Endothelial cell of umbilical vein (primary cell): ENCODE measurements around the gene SRGAP1. TPM values are rescaled to one million over a fixed set of nuclear protein-coding genes. Genes with fewer than 3 reads are reported as not detected.
A peak's percentile ranks its signal among the peaks of the same experiment; 100 is the strongest.

Experiments used
- BruUV-seq: library from RNA; stranded (reverse); fragments of 400-500 nt; replicated peaks from 2 replicates; lab custom pipeline; 2021; lab: Mats Ljungman, UMichigan
- CTCF ChIA-PET: fragments of 300-600, 350-600 bp; sonication (Branson Sonifier 250); formaldehyde crosslinking; loops from one replicate; lab custom pipeline; 2021; ENCODE audit warnings: antibody characterized with exemption, inconsistent platforms; lab: Charles Lee
- POLR2A ChIA-PET: fragments of 300-600, 350-600 bp; sonication (Branson Sonifier 250); formaldehyde crosslinking; loops from one replicate; lab custom pipeline; 2021; ENCODE audit warnings: antibody characterized with exemption, inconsistent platforms; lab: Charles Lee
- DNase-seq: peaks from one replicate; pipeline ENCODE4 v3.0.0-alpha.2; 2011; ENCODE audit warnings: low read depth, low spot score
- FAIRE-seq: peaks from 2 replicates; lab custom pipeline; 2011; peaks lifted over from hg19 to GRCh38; lab: Jason Lieb, UNC
- H2AFZ ChIP-seq: 2 replicates; pipeline ENCODE4 v1.6.0; 2012; ENCODE audit warnings: low read depth, low read length, control low read depth, inconsistent platforms
- H3K27ac ChIP-seq: 2 replicates; pipeline ENCODE4 v1.5.1; 2011; ENCODE audit warnings: low read depth, mild to moderate bottlenecking, control low read depth, low read length, moderate library complexity; ENCODE audit not compliant: insufficient read depth
- H3K27me3 ChIP-seq, 2 experiments: 2 replicates each; pipeline versions ENCODE4 v1.6.0 to v1.6.1; 2011; ENCODE audit warnings: low read length in 2 of 2, mixed read lengths in 1 of 2; ENCODE audit not compliant: control insufficient read depth in 2 of 2, insufficient read depth in 2 of 2
- H3K36me3 ChIP-seq, 2 experiments: 2 replicates in 1 of 2; 3 replicates in 1 of 2; pipeline ENCODE4 v1.5.1; 2011; ENCODE audit warnings: low read length in 2 of 2, mild to moderate bottlenecking in 1 of 2, moderate library complexity in 1 of 2; ENCODE audit not compliant: control insufficient read depth in 2 of 2, insufficient read depth in 2 of 2; ENCODE audit errors: extremely low read depth in 1 of 2
- H3K4me1 ChIP-seq: 3 replicates; pipeline ENCODE4 v1.5.1; 2011; ENCODE audit warnings: mild to moderate bottlenecking, low read length; ENCODE audit not compliant: control insufficient read depth, insufficient read depth; ENCODE audit errors: extremely low read depth
- H3K4me2 ChIP-seq: 2 replicates; pipeline ENCODE4 v1.6.1; 2011; ENCODE audit warnings: low read length, control low read depth, mixed read lengths; ENCODE audit not compliant: insufficient read depth
- H3K4me3 ChIP-seq, 3 experiments: fragments of 200-600 bp in 1 of 3; sonication (generic), shearing (Covaris generic) in 1 of 3; replicated peaks in 1 of 3; 2 replicates each; pipeline ENCODE4 v1.5.1; 2011 to 2016; ENCODE audit warnings: control low read depth in 3 of 3, low read length in 3 of 3, mild to moderate bottlenecking in 2 of 3, inconsistent platforms in 1 of 3, low read depth in 1 of 3, moderate library complexity in 1 of 3; ENCODE audit not compliant: insufficient read depth in 1 of 3
- H3K79me2 ChIP-seq: 2 replicates; pipeline ENCODE4 v1.6.0; 2012; ENCODE audit warnings: low read length, inconsistent platforms; ENCODE audit not compliant: control insufficient read depth, insufficient read depth
- H3K9ac ChIP-seq: replicated peaks from 2 replicates; pipeline ENCODE3; 2011; ENCODE audit warnings: low read length, control low read depth; ENCODE audit not compliant: insufficient read depth; ENCODE audit errors: extremely low read depth
- H3K9me1 ChIP-seq: replicated peaks from 3 replicates; pipeline ENCODE4 v1.6.0; 2011; ENCODE audit warnings: mild to moderate bottlenecking, low read length; ENCODE audit not compliant: control insufficient read depth, insufficient read depth; ENCODE audit errors: extremely low read depth
- H3K9me3 ChIP-seq: replicated peaks from 2 replicates; pipeline ENCODE4 v1.5.1; 2012; ENCODE audit warnings: low read length, inconsistent platforms; ENCODE audit not compliant: control insufficient read depth, insufficient read depth
- H4K20me1 ChIP-seq: replicated peaks from 2 replicates; pipeline ENCODE3; 2011; ENCODE audit warnings: mild to moderate bottlenecking, low read length; ENCODE audit not compliant: control insufficient read depth, insufficient read depth; ENCODE audit errors: extremely low read depth
- CTCF ChIP-seq, 2 donors: IDR thresholded peaks; 1 replicate in 1 of 2; 2 replicates in 1 of 2; pipeline ENCODE4 v1.5.1; 2011; ENCODE audit warnings: low read length in 2 of 2, mild to moderate bottlenecking in 2 of 2, moderate library complexity in 2 of 2, control low read depth in 1 of 2, inconsistent platforms in 1 of 2, low read depth in 1 of 2; ENCODE audit not compliant: insufficient read depth in 1 of 2; ENCODE audit errors: extremely low read depth in 1 of 2
- EZH2 ChIP-seq: IDR thresholded peaks from 2 replicates; pipeline ENCODE4 v1.6.1; 2012; ENCODE audit warnings: borderline replicate concordance, low read depth, mild to moderate bottlenecking, moderate library complexity, low read length, inconsistent platforms; ENCODE audit not compliant: severe bottlenecking
- FOS ChIP-seq: IDR thresholded peaks from 2 replicates; pipeline ENCODE4 v1.6.1; 2011; ENCODE audit warnings: mild to moderate bottlenecking, low read length, moderate library complexity, borderline replicate concordance; ENCODE audit not compliant: insufficient read depth
- GATA2 ChIP-seq: IDR thresholded peaks from 2 replicates; pipeline ENCODE4 v1.7.0; 2011; ENCODE audit warnings: low read depth, mild to moderate bottlenecking, moderate library complexity, mixed read lengths, low read length; ENCODE audit not compliant: insufficient read length, insufficient read depth
- JUN ChIP-seq: IDR thresholded peaks from 2 replicates; pipeline ENCODE4 v1.6.1; 2011; ENCODE audit warnings: borderline replicate concordance, low read depth; ENCODE audit not compliant: insufficient read length, insufficient read depth
- MYC ChIP-seq: IDR thresholded peaks from one replicate; pipeline ENCODE4 v1.6.1; 2011; ENCODE audit warnings: mild to moderate bottlenecking, low read depth, low read length
- POLR2A ChIP-seq: IDR thresholded peaks from 2 replicates; pipeline ENCODE4 v1.6.1; 2012; ENCODE audit warnings: low read depth, mild to moderate bottlenecking, control low read depth, low read length
- POLR2AphosphoS5 ChIP-seq: IDR thresholded peaks from 2 replicates; pipeline ENCODE4 v1.6.1; 2012; ENCODE audit warnings: low read depth, mild to moderate bottlenecking, control low read depth, low read length, moderate library complexity; ENCODE audit not compliant: insufficient read depth
- dilution Hi-C: fragments of 300-500 bp; cut with MboI; formaldehyde crosslinking; loops from one replicate; pipeline ENCODE4 v1.15.0; 2019; ENCODE audit warnings: low sequenced_read_pairs; ENCODE audit not compliant: extremely low pct_ligation_motif_present
- intact Hi-C: fragments of 100-400 bp; cut with micrococcal nuclease; formaldehyde crosslinking; loops from one replicate; pipeline ENCODE4 v1.10.0; 2022
- polyA plus RNA-seq, 4 experiments: library from polyadenylated mRNA; depleted of rRNA in 3 of 4; stranded (reverse) in 3 of 4; unstranded in 1 of 4; fragments of >200 nt; gene quantifications; 2 replicates each; pipeline versions ENCODE4 v1.2.1 to v1.2.3, GENCODE V29; 2011 to 2012; ENCODE audit warnings: missing spikeins in 1 of 4
- total RNA-seq: library from RNA; stranded (reverse); gene quantifications from 2 replicates; pipeline ENCODE4 v1.2.3, GENCODE V29; 2021
- TF ChIP-seq, protein P1 (sequence below): IDR thresholded peaks from 2 replicates; pipeline ENCODE4 v1.6.1; 2011; ENCODE audit not compliant: insufficient read depth, insufficient read length

The SRGAP1 gene
- total and polyA plus RNA-seq, 2 donors (not counting 3 experiments of a cell fraction or from before 2014, with no cell fraction given): 4.9 to 16.3 TPM

GRCh38 chr12:63820427-63820826 lies 24.1 kb upstream of the SRGAP1 start:
- ChIA-PET CTCF (no interaction called here), POLR2A (interaction anchor here (0.6 kb wide), 1 partner anchor 424 kb away, joined by 5 read pairs; no protein-coding TSS in a partner anchor)
- H3K4me2 ChIP-seq: no peak overlapping the region
- H3K4me3 ChIP-seq: no peak overlapping the region
- H3K36me3 ChIP-seq: no peaks in the 10 kb centered on the region
- peaks cover 2% of the 10 kb centered on the region for H3K4me1 ChIP-seq
- TF ChIP-seq EZH2 (no peak), JUN (no peak), POLR2A (no peak)
- BruUV-seq: no TSS peak
- no peaks in the 10 kb centered on the region for H3K79me2 ChIP-seq
- H3K27me3 ChIP-seq: peaks cover 0 to 1% of the 10 kb centered on the region in 2 experiments
- H3K27ac ChIP-seq: no peak overlapping the region
- no peaks in the 10 kb centered on the region for H3K9me1 ChIP-seq
- dilution Hi-C loops: no loop called here
- no peak for DNase-seq
- no peak for FAIRE-seq
- no peak overlapping the region for H2AFZ ChIP-seq
- H4K20me1 ChIP-seq: no peaks in the 10 kb centered on the region
- no peaks in the 10 kb centered on the region for H3K9me3 ChIP-seq
- intact Hi-C loops: no loop called here
- H3K9ac ChIP-seq: no peak overlapping the region

- H3K27me3 ChIP-seq: peaks cover 0 to 1% of the 10 kb centered on the region in 2 experiments
- ChIA-PET POLR2A (no interaction called here), CTCF (interaction anchor here (1.0 to 1.4 kb wide), 2 partner anchors 414 to 434 kb away, joined by 3 to 6 read pairs; no protein-coding TSS in a partner anchor)
- no peaks in the 10 kb centered on the region for H3K79me2 ChIP-seq
- DNase-seq (peak; percentile 4), FAIRE-seq (no peak)
- no peak overlapping the region for H3K27ac ChIP-seq
- peak overlapping the region; percentile 91 for H2AFZ ChIP-seq
- H3K4me1 ChIP-seq: peaks cover 2% of the 10 kb centered on the region
- H3K9me3 ChIP-seq: no peaks in the 10 kb centered on the region
- dilution Hi-C loops: no loop called here
- no peaks in the 10 kb centered on the region for H4K20me1 ChIP-seq
- TF ChIP-seq JUN (no peak), CTCF (IDR thresholded peaks at IDR 0.05; ENCODE audit: extremely low read depth in 1 of 2, insufficient read depth in 1 of 2, low read depth in 1 of 2, low read length in 2 of 2) (no peak), MYC (no peak), EZH2 (no peak), GATA2 (no peak), FOS (no peak), POLR2AphosphoS5 (no peak), POLR2A (no peak)
- TF ChIP-seq, protein P1, sequence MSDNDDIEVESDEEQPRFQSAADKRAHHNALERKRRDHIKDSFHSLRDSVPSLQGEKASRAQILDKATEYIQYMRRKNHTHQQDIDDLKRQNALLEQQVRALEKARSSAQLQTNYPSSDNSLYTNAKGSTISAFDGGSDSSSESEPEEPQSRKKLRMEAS: no peak
- no peaks in the 10 kb centered on the region for H3K9me1 ChIP-seq
- H3K36me3 ChIP-seq: no peaks in the 10 kb centered on the region
- H3K4me3 ChIP-seq: peak overlapping the region; percentile 21 to 50 (median 49)
- no TSS peak for BruUV-seq
- H3K9ac ChIP-seq: no peak overlapping the region
- intact Hi-C loops: no loop called here
- H3K4me2 ChIP-seq: peak overlapping the region; percentile 7
Measured at GRCh38 chr12:63821781-63822251, 22.7 kb upstream of the SRGAP1 start.
